ENCODE measurements around the gene GRIA3. TPM values are rescaled to one million over a fixed set of nuclear protein-coding genes. Genes with fewer than 3 reads are reported as not detected.

Gene GRIA3
- total RNA-seq, 1 experiment from 2014 or later = not detected

DNA sequence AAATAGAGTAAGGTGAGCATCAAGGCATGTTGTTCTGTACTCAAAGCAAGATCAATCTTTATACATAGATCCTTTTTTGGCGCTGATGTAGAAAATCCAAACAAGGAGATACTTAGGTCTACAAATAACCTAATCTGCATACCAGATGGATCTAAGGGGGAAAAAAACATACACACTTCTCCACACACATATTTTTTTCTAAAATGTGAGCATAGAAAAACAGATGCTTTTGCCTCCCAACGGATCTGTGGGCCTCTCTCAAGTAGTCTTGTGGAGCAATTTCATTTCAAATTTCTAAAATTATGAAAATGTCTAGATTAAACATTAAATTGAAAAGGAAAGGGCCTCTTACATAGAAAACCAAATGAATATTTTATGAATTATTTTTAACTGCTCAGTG is 166.1 kb downstream of the GRIA3 start:
- Histone ChIP-seq H2AFZ (ENCODE audit: low read length) (no peak overlapping the region), H3K4me3 (ENCODE audit: low read length) (no peak overlapping the region), H3K9ac (ENCODE audit: low read length) (no peak overlapping the region), H3K4me1 (ENCODE audit: insufficient read depth, low read length) (no peaks in the 10 kb centered on the region), H3K79me2 (ENCODE audit: low read length) (no peaks in the 10 kb centered on the region), H3K9me3 (ENCODE audit: low read length) (no peaks in the 10 kb centered on the region), H3K36me3 (ENCODE audit: low read depth, low read length) (no peaks in the 10 kb centered on the region), H3K4me2 (ENCODE audit: low read length) (no peak overlapping the region), H3K27me3 (ENCODE audit: low read length) (no peaks in the 10 kb centered on the region), H3K27ac (ENCODE audit: low read length) (no peak overlapping the region), H3F3A (ENCODE audit: low read length, unreplicated experiment) (no peaks in the 10 kb centered on the region), H4K20me1 (ENCODE audit: low read length) (no peaks in the 10 kb centered on the region), H3K9me2 (replicated peaks; ENCODE audit: low read length) (no peaks in the 10 kb centered on the region)
- DNase-seq (no peak), ATAC-seq (no peak)
- no TSS peak for BruUV-seq (replicated peaks)
- ChIA-PET CTCF (no interaction called here), POLR2A (ENCODE audit: unreplicated experiment) (no interaction called here)
- TF ChIP-seq EZH2 (IDR thresholded peaks at IDR 0.05; ENCODE audit: low read length, unreplicated experiment) = no peak
- no peak for TF ChIP-seq EZH2phosphoT487 (IDR thresholded peaks at IDR 0.05; ENCODE audit: borderline replicate concordance, low read length)
- TF ChIP-seq, protein P1, sequence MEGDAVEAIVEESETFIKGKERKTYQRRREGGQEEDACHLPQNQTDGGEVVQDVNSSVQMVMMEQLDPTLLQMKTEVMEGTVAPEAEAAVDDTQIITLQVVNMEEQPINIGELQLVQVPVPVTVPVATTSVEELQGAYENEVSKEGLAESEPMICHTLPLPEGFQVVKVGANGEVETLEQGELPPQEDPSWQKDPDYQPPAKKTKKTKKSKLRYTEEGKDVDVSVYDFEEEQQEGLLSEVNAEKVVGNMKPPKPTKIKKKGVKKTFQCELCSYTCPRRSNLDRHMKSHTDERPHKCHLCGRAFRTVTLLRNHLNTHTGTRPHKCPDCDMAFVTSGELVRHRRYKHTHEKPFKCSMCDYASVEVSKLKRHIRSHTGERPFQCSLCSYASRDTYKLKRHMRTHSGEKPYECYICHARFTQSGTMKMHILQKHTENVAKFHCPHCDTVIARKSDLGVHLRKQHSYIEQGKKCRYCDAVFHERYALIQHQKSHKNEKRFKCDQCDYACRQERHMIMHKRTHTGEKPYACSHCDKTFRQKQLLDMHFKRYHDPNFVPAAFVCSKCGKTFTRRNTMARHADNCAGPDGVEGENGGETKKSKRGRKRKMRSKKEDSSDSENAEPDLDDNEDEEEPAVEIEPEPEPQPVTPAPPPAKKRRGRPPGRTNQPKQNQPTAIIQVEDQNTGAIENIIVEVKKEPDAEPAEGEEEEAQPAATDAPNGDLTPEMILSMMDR (conservative IDR thresholded peaks at IDR 0.05; ENCODE audit: low read depth, low read length) = no peak
- intact Hi-C loops (cut with micrococcal nuclease) = no loop called here

DNA sequence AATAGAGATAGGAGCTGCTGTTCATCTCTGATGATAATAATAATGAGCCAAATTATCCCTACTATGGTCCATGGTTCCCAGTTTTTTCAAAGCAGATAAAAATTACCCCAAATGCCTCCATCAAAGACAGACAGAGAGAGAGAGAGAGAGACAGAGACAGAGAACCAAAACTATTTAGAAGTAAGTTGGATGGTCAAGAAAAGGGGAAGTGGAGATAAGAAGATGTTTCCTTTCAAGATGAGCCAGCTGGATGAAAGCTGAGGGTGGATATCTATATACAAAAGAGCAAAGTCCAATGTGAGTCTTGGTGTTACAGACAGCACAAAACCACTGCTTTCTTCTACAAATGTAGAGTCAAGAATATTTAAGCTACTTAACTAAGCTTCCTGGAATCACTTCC is 173.9 kb downstream of the GRIA3 start:
- Histone ChIP-seq H3K4me1 (ENCODE audit: insufficient read depth, low read length) (no peaks in the 10 kb centered on the region), H3K27ac (ENCODE audit: low read length) (no peak overlapping the region), H3K4me2 (ENCODE audit: low read length) (no peak overlapping the region), H3K27me3 (ENCODE audit: low read length) (no peaks in the 10 kb centered on the region), H2AFZ (ENCODE audit: low read length) (no peak overlapping the region), H3F3A (ENCODE audit: low read length, unreplicated experiment) (no peaks in the 10 kb centered on the region), H3K9ac (ENCODE audit: low read length) (no peak overlapping the region), H4K20me1 (ENCODE audit: low read length) (no peaks in the 10 kb centered on the region), H3K79me2 (ENCODE audit: low read length) (no peaks in the 10 kb centered on the region), H3K4me3 (ENCODE audit: low read length) (no peak overlapping the region), H3K36me3 (ENCODE audit: low read depth, low read length) (no peaks in the 10 kb centered on the region), H3K9me3 (ENCODE audit: low read length) (no peaks in the 10 kb centered on the region), H3K9me2 (replicated peaks; ENCODE audit: low read length) (no peaks in the 10 kb centered on the region)
- ATAC-seq (no peak), DNase-seq (no peak)
- TF ChIP-seq, protein P1 (conservative IDR thresholded peaks at IDR 0.05; ENCODE audit: low read depth, low read length) = no peak
- TF ChIP-seq EZH2phosphoT487 (IDR thresholded peaks at IDR 0.05; ENCODE audit: borderline replicate concordance, low read length) (no peak), EZH2 (IDR thresholded peaks at IDR 0.05; ENCODE audit: low read length, unreplicated experiment) (no peak)
- BruUV-seq (replicated peaks) = no TSS peak
- intact Hi-C loops (cut with micrococcal nuclease) = no loop called here
- ChIA-PET POLR2A (ENCODE audit: unreplicated experiment) (no interaction called here), CTCF (no interaction called here)

DNA sequence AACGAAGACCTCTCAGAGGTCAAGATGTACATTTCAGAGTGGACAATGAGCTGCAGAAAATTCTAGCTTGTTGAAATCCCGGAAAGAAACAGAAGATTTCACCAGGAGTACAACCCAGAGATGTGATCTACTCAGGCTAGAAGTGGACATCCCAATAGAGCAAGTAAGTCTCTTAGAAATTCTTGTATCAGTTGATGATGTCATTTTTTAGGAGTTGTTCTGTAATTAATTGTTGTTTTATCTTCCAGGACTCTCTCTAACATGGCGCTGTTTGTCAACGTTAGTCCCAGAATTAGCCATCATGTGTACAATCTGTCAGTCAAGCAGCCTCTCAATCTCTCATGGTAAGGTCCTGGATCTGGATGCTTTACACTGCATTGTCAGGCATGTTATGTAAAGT is 174.4 kb downstream of the GRIA3 start:
- no peaks in the 10 kb centered on the region for H3K4me1 ChIP-seq (ENCODE audit: insufficient read depth, low read length)
- no peaks in the 10 kb centered on the region for H3K27me3 ChIP-seq (ENCODE audit: low read length)
- no peak overlapping the region for H3K27ac ChIP-seq (ENCODE audit: low read length)
- ATAC-seq = no peak
- BruUV-seq (replicated peaks) = no TSS peak
- no peak overlapping the region for H2AFZ ChIP-seq (ENCODE audit: low read length)
- no peak overlapping the region for H3K9ac ChIP-seq (ENCODE audit: low read length)
- no peaks in the 10 kb centered on the region for H3K36me3 ChIP-seq (ENCODE audit: low read depth, low read length)
- no peaks in the 10 kb centered on the region for H4K20me1 ChIP-seq (ENCODE audit: low read length)
- intact Hi-C loops (cut with micrococcal nuclease) = no loop called here
- no peaks in the 10 kb centered on the region for H3K9me2 ChIP-seq (replicated peaks; ENCODE audit: low read length)
- no peak overlapping the region for H3K4me2 ChIP-seq (ENCODE audit: low read length)
- no peaks in the 10 kb centered on the region for H3F3A ChIP-seq (ENCODE audit: low read length, unreplicated experiment)
- no peaks in the 10 kb centered on the region for H3K79me2 ChIP-seq (ENCODE audit: low read length)
- TF ChIP-seq EZH2phosphoT487 (IDR thresholded peaks at IDR 0.05; ENCODE audit: borderline replicate concordance, low read length) = no peak
- TF ChIP-seq, protein P1 (conservative IDR thresholded peaks at IDR 0.05; ENCODE audit: low read depth, low read length) = no peak
- TF ChIP-seq EZH2 (IDR thresholded peaks at IDR 0.05; ENCODE audit: low read length, unreplicated experiment) = no peak
- H3K4me3 ChIP-seq (ENCODE audit: low read length) = no peak overlapping the region
- ChIA-PET CTCF (no interaction called here), POLR2A (ENCODE audit: unreplicated experiment) (no interaction called here)
- no peaks in the 10 kb centered on the region for H3K9me3 ChIP-seq (ENCODE audit: low read length)
- no peak for DNase-seq
